Measurements from ENCODE around the gene NR1I3.
"Not testable (repeated sequence)": the region's sequence is repeated elsewhere in the genome, so short reads cannot be mapped to it uniquely, and the experiment has no call there.

NR1I3 gene, protein sequence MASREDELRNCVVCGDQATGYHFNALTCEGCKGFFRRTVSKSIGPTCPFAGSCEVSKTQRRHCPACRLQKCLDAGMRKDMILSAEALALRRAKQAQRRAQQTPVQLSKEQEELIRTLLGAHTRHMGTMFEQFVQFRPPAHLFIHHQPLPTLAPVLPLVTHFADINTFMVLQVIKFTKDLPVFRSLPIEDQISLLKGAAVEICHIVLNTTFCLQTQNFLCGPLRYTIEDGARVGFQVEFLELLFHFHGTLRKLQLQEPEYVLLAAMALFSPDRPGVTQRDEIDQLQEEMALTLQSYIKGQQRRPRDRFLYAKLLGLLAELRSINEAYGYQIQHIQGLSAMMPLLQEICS

DNA sequence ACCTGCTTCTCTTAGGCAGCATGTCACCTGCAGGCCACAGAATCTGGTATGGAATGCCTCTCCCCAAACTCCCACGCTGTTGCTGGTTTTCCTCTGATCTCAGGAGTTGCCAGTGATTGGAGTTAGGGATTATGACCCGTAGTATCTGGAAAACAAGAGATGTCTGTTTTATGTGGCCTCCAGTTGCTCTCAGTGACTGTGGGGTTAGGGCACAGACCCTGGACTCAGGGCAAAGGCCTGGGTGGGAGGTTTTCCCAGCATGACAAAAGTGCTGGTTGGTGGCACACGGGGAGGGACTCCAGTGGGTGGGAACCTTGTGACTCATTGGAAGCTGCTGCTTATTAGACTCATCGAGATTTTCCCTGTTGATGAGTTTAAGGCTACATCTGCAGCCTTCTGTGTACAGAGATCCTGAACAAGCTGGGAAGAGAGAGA is at the start of gene NR1I3:
TSS of gene NR1I3 (minus strand) at position 165 of the 435 bp plus-strand sequence. CDS start 1,638 bp downstream, outside the sequence.
- DNase-seq (ENCODE audit: low spot score), result no peak

DNA sequence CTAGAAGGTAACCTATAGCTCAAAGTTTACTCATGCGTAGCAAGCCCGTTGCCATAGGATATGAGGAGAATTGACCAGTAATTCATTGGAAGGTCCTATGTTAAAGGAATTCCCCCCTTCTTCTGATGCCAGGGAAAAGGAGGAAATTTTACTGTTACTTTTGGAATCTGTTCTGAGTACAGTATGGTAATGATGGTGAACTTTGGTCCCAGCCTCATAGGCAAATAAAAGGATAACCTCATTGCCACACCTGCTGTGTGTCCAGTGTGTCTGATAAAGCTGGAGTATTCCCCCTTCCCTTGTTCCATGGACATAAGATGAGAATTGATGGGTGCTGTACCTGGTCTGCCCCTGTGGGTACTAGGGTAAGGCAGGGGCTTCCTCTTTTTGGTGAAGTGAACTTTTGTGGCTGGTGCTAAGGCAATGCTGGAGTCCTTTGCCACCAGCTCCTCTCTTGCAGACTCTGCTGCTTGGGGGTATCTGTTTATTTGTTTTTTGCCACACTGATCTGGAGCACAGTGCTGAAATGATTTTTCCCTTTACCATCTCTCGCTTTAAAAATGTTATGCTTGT is 49.6 kb upstream of the NR1I3 start:
- no peak for DNase-seq (ENCODE audit: low spot score)

DNA sequence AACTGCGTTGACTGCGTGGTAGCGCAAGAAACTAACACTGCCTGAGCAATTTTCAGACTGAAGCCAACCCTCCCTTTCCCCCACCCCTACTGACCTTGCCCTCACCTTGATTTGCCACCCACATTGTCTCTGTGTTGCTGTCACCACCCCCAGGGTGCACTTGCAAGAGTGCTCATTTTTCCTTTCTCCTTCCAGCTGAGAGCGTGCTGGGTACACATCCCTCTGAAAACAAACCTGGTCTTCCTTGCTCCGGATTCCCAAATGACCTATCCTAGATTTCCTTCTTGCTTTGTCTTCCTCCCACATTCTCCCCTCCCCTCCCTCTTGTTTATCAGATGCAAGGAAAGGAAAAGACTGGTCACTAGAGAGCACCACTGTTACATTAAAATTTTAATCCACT is 47.5 kb upstream of the NR1I3 start:
- no peak for DNase-seq (ENCODE audit: low spot score)

DNA sequence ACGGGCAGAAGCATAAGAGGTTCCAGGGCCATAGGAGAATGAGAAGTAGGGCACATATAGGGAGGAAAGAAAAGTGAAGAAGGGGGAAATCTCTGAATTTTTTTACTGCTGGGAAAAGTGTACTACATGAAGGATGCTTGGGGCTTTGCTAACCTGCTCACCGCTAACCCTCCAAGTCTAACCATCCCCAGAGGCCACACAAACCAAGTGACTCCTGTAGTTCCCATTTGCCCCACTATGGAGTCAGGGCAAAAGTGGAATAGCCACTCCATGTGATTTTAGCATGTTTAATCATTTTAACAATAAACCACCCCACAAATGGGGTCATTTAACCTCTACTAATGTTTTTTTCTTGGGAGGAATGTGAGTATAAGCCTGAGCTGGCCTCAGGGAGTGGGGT is 47.1 kb upstream of the NR1I3 start:
- no peak for DNase-seq (ENCODE audit: low spot score)

DNA sequence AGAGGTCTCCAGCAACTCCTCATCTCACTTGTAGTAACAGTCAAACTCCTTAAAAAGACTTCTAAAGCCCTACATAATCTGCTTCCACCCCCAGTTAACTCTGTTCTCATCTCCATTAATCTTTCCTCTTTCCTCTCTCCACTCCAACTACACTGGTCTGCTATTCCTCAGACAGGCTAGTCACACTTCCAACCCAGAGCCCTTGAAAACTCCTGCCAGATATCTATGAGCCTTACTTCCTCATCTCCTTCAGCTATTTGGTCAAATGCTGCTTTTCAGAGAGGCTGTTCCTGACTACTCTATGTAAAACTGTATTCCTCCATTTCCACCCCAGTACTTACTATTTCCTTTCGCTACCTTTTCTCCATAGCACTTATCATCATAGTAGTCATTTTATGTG is 45.0 kb upstream of the NR1I3 start:
- no peak for DNase-seq (ENCODE audit: low spot score)

DNA sequence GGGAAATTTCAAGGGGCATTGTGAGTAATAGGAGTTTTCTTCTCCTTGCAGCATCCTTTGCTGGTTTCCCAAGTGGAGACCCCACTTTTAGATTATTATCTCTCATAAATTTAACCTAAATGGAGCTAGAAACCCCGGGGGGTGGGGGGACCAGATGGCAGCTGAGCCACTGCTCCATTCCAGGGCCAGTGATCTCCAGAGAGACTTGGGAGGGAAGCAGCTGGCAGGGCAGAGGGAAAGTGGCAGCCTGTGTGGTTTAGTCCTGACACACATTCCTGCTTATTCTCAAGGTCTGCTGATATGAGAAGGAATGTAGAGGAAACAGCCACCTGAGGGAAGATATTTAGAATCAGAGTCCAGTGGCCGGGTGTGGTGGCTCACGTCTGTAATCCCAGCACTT is 36.9 kb upstream of the NR1I3 start:
- DNase-seq (ENCODE audit: low spot score), result no peak

DNA sequence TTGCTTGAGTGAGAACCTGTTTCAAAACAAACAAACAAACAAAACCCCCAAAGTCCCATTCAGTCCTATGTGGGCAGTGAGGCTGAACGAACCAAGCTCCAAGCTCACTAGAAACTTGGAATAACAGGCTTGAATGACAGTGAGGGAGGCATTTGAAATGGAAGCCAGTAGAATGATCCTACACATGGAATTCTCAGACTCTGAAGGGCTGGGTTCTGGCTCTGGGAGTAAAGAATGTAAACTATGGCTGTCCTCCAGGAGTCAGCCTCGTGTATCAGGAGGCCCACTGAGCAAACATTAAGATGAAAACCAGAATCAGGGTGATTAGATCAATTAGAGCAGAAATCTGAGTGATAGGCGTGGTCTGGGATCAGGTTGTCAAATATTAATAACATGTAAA is 35.4 kb upstream of the NR1I3 start:
- no peak for DNase-seq (ENCODE audit: low spot score)

DNA sequence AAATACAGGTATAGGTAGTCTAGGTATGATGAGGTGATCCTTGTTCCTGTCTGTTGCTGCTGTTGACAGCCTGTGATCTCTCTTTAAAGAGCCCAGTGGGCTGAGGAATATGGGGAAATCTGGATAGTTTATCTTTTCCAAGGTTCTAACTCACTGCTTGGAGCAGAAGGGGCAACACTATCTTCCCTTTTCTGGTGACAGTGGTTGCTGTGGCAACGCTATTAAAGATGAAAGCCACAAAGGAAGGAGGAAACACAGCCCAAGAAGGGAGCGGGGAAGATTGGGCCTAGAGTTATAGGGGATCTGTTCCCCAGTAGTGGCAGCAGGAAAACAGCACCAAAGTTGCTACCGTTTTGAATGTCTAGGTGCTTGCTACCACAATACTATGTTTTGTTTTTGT is 29.3 kb upstream of the NR1I3 start:
- no peak for DNase-seq (ENCODE audit: low spot score)

DNA sequence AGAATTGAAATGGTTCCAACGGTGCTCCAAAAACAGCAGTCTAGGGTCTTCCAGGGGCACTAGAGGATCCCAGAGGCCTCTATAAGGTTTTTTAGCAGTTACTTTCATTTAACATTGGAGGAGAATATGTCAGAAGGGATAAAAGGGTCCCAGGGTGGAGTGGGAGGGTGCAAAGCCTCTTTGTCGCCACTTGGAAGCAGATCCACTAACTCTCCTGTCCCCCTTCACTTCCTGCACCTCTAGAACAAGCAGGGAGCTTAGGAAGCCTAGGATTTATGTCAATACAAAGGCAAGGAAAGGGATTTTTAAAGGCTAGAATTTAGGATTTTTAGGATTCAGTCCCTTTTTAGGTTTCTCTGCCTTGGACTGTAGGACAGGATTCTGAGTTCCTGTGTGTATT is 28.8 kb upstream of the NR1I3 start:
- DNase-seq (ENCODE audit: low spot score), result no peak

DNA sequence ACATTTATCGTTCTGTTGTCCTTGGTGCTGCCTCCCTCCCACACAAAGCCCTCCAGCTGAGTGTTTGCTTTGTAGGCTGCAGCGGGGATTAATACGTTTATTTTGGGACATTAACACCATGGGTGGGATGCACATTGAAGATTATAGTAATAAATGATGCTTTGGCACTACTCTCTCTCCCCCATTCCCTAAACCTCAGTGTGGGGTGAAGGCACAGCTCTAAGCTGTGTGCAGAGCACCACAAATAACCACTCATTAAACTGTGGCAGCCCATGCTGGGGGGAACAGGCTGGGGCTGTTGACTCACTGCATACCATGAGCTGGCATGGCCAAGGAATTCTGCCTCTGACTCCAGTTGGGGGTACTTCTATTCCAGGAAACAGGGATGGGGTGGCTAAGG is 28.2 kb upstream of the NR1I3 start:
- DNase-seq (ENCODE audit: low spot score), result no peak

DNA sequence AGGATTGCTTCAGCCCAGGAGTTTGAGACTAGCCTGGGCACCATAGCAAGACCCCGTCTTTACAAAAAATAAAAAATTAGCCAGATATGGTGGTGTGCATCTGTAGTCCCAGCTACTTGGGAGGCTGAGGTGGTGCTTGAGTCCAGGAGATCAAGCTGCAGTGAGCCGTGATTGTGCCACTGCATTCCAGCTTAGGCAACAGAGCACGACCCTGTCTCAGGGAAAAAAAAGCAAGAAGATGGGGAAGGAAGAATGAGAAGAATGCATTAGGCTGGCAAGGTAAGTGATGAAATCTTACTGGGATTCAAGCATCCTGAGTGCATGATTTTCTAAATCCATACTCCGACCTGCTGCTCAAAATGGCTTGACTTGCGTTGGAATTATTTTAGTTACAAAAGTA is 27.3 kb upstream of the NR1I3 start:
- DNase-seq (ENCODE audit: low spot score), result no peak

DNA sequence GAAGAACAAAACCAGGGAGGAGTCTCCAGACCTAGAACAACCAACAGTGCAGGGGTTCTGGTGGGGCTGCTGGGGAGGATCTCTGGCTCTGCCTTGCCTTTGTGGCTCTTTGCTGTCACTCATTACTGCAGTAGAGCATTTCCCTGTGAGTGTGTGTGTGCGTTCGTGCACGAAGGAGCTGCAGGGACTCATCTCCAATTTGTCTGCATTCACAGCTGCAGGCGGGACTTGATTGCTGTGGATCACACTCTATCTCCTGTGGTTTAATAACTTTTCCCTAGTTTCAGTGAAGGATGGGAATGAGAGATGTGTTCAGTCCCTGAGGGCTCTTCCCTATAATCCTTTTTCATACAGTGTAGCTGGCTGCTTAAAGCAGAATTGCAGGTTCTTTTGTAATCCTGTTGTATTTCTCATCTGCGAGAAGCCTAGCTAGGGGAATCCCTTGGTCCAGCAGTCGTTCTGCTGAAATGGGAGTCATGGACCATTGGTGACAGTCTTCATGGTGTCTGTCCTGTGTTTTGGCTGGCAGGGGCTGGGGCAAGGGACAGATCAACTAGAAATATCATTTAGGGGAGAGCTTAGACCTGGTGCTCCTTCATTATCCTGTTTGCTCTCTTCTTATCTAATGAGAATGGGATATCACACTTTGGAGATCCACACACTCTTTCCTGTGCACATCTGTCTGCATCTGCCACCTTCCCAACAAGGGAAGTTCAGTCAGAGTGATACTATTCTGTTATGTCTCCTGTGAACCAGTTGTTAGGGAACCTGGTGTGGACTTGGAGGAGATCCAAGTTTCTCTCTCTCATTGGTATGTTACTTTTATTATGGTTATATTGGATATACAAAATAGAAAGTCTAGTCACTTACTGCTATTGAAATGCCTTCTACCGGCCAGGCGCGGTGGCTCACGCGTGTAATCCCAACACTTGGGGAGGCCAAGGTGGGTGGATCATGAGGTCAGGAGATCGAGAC is 23.5 kb upstream of the NR1I3 start:
- no peak for DNase-seq (ENCODE audit: low spot score)

DNA sequence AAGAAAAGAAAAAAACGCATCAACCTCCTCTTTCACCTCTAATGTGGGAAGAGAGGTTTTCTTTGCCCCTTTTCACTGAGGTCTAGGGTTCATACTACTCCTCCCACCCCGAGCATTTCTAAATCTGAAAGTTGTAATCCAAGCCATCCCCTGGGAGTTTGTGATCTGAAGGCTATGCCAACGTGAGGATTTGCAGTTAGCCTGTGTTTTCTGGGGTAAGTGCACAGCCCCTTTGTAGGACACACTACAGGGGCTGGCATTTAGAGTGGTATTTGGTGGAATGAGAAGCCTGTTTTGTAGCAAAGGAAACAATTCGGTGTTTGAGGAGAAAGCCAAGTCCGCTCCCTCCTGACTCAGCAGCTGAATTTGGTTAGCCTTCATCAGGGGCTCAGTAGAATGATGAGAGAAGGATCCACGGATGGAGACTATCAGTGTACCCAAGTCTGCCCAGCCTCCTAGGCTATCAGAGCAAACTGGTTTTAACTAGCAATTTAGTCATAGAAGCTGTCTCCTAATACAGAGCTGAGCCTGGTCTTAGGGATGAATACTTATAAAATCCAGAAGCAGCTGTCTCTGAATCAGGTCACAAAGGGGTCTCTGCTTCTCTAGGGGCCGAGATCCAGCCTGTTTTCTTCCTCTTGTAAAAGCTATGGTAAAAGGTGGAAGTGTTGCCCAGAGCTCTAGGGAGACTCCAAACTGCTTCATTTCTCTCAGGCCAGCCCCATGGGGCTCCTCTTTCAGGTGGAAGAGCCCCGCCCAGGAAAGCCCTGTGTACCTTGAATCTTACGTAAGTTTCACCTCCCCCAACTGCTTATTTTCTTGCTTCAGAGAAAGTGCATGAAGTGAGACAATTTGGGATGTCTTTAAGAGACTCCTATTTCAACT is 22.6 kb upstream of the NR1I3 start:
- DNase-seq (ENCODE audit: low spot score), result no peak

DNA sequence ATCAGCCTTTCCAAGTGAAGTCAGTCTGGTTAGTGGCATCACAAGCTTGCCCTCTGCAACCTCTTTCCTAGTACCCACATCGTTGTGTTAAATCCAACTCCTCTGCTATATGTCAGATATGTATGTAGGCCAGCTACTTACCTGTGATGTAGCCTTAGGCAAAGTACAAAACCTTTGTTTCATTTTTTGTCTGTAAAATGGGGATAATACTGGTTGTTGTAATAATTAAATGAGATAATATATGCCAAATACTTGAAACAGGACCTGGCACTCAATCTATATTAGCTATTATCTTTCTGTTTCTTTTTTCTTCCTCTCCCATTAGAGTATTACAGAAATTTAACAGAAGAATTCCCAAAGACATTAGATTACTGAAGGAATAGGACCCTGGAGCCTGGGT is 21.8 kb upstream of the NR1I3 start:
- DNase-seq (ENCODE audit: low spot score), result no peak

DNA sequence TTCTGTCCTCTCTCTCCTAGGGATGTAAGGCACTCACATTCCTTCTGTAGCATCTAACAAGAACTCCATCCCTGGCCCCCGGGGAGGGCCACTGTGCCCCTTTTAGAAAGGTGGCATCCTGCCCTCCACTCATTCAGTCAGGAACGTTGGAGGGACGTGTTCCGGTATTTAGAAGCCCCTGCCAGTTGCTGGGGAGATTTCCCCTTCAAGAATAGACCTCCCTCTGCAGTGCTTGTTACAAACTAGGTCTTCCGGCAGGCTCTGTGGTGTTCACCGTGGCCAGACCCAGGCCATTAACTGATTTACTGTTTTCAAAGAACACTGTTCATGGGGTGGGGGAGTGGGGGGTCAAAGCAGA is 21.3 kb upstream of the NR1I3 start:
- no peak for DNase-seq (ENCODE audit: low spot score)

DNA sequence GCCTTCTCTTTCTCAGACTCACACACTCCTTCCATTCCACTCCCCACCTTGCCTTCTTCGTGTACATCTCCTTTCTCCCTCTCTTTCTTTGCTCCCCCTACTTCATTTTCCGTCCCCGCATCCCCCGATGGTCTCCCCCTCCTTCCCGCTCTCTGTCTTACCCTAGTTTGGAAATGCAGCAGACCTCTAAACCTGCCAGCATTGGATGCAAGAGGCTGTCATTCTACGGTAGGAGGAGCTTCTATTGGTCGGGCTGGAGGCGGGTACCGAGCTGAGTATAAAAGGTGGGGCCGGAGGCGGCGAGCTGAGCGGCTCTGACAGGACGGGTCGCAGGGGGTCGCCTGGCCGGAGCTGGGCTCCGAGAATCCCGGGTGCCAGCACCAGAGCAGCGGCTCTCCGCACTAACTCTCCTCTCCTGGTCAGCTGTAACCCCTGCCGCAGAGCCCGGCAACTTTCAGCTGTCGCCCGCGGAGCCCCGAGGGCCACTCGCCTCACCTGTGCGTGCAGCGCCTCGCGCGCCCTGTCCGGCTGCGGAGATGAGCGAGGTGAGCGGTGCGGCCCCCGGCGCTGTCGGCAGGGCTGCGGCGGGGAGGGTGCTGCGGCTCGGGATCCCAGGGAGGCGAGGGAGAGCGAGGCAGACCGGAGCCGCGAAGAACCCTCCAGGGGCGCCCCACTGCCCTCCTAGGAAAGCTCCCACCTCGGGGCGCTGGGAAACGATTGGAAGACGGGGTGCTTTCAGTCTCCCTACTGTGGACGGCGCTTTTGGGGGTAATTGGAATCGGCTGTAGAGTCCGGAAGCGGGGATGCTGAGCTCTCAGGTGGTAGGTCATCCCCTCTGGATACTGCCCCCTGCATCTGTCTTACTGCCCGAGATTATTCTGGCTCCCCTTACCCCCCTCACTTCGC is 20.7 kb upstream of the NR1I3 start, which contains the start of gene PCP4L1:
TSS of gene PCP4L1 (plus strand) at position 307 of the 906 bp plus-strand sequence. CDS start at position 537, 230 bp downstream.
- no peak for DNase-seq (ENCODE audit: low spot score)

DNA sequence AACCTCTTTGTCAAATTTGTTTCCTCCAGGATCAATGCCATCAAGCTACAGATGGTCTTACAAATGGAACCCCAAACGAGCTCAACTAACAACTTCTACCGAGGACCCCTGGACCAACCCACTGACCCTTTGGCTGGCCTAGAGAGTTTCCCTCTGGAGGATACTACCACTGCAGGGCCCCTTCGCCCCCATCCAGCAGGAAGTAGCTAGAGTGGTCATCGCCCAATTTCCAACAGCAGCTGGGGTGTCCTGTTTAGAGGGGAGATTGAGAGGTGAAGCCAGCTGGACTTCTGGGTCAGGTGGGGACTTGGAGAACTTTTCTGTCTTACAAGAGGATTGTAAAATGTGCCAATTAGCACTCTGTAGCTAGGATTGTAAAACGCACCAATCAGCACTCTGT is 19.1 kb upstream of the NR1I3 start:
- not testable (repeated sequence) for DNase-seq (ENCODE audit: low spot score)

DNA sequence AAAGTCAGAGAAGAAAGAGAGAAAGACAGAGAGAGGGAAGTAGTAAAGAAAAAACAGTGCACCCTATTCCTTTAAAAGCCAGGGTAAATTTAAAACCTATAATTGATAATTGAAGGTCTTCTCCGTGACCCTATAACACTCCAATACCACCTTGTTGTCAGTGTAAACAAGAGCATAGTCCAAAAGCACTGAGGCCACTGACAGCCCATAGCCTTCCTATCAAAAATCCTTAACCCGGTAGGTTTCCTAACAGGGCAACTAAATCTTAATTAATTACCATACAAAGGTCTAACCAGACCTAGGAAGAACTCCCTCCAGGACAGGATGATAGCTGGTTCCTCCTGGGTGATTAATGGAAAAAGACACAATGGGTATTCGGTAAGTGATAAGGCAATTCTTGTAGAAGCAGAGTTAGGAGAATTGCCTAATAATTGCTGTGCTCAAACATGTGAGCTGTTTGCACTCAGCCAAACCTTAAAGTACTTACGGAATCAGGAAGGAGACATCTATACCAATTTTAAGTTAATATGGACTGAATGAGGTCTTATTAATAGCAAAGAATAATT is 18.0 kb upstream of the NR1I3 start:
- not testable (repeated sequence) for DNase-seq (ENCODE audit: low spot score)

DNA sequence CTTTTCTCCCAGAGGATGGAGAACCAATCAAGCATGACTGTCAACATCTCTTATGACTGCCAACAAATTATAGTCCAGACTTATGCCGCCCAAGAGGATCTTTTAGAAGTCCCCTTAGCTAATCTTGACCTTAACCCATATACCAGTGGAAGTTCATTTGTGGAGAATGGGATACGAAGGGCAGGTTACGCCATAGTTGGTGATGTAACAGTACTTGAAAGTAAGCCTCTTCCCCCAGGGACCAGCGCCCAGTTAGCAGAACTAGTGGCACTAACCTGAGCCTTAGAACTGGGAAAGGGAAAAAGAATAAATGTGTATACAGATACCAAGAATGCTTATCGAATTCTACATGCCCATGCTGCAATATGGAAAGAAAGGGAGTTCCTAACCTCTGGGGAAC is 17.3 kb upstream of the NR1I3 start:
- not testable (repeated sequence) for DNase-seq (ENCODE audit: low spot score)

DNA sequence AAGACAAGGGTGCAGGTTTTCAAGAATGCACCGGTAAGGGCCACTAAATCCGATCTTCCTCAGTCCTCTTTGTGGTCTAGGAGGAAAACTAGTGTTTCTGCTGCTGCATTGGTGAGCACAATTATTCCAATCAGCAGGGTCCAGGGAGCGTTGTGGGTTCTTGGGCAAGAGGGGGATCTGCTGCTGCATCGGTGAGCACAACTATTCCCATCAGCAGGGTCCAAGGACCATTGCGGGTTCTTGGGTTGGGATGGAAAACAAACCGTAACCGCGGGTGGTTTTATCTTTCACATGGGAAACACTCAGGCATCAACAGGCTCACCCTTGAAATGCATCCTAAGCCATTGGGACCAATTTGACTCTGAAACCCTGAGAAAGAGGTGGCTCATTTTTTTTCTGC is 13.6 kb upstream of the NR1I3 start:
- DNase-seq (ENCODE audit: low spot score), result no peak

Data from RKO (cell line).